ENCODE data around the gene LRMDA.

- TF ChIP-seq CTCF (IDR thresholded peaks at IDR 0.05; ENCODE audit: low read depth, low read length) (no peak), EZH2phosphoT487 (IDR thresholded peaks at IDR 0.05; ENCODE audit: low read depth) (no peak)
These were observed 718.9 kb downstream of the LRMDA start for GRCh38 chr10:76150139-76150875.

Data from OCI-LY3 (cell line).